Measurements from ENCODE around the gene OR6C2. TPM values are rescaled to one million over a fixed set of nuclear protein-coding genes. Genes with fewer than 3 reads are reported as not detected.

Gene OR6C2
- total RNA-seq, 4 donors from 2014 or later: 1.3 TPM; not detected in 3

DNA sequence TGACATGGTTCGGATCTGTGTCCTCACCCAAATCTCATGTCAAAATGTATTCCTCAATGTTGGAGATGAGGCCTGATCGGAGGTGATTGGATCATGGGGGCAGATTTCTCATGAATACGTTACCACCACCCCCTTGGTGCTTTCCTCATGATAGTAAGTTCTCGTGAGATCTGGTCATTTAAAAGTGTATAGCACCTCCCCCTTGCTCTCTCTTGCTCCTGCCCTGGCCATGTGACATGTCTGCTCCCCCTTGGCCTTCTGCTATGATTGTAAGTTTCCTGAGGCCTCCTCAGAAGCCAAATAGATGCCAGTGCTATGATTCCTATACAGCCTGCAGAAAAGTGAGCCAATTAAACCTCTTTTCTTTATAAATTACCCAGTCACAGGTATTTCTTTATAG lies 55.4 kb downstream of the OR6C2 start:
- Histone ChIP-seq H3K4me3 (no peak overlapping the region), H3K4me1 (no peaks in the 10 kb centered on the region), H3K36me3 (no peaks in the 10 kb centered on the region), H3K27ac (no peak overlapping the region), H3K27me3 (no peaks in the 10 kb centered on the region), H3K9me3 (no peaks in the 10 kb centered on the region)
- 82% methylated on average over 4 of the region's 4 CpGs for WGBS
- DNase-seq (ENCODE audit: low spot score in 2 of 2): no peak
- no peak for TF ChIP-seq POLR2AphosphoS5 (IDR thresholded peaks at IDR 0.05)
- TF ChIP-seq POLR2A (IDR thresholded peaks at IDR 0.05): no peak
- TF ChIP-seq, protein P1, sequence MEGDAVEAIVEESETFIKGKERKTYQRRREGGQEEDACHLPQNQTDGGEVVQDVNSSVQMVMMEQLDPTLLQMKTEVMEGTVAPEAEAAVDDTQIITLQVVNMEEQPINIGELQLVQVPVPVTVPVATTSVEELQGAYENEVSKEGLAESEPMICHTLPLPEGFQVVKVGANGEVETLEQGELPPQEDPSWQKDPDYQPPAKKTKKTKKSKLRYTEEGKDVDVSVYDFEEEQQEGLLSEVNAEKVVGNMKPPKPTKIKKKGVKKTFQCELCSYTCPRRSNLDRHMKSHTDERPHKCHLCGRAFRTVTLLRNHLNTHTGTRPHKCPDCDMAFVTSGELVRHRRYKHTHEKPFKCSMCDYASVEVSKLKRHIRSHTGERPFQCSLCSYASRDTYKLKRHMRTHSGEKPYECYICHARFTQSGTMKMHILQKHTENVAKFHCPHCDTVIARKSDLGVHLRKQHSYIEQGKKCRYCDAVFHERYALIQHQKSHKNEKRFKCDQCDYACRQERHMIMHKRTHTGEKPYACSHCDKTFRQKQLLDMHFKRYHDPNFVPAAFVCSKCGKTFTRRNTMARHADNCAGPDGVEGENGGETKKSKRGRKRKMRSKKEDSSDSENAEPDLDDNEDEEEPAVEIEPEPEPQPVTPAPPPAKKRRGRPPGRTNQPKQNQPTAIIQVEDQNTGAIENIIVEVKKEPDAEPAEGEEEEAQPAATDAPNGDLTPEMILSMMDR (IDR thresholded peaks at IDR 0.05): no peak
- TF ChIP-seq EP300 (IDR thresholded peaks at IDR 0.05): no peak

DNA sequence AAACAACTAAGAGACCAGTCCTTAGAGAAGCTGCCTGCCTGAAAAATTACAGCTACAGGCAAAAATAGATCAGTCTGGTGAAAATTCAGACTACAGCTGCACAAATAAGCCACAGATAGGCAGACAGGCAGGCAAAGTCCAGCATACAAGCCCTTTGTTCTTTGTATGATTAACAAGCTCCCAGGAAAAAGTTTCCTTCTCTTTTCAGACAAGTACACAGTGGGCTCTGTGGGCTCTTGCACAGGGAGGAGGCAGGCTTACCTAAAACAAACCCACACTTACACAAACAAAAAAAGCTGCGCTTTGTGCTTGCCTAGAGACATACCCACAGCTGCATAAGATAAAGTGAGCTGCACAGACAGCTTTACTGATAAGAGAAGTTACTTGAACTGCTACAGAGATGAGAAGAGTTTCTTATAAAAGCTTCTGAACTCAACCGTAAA lies 56.0 kb downstream of the OR6C2 start:
- Histone ChIP-seq H3K9me3 (no peaks in the 10 kb centered on the region), H3K36me3 (no peaks in the 10 kb centered on the region), H3K4me1 (no peaks in the 10 kb centered on the region), H3K27ac (no peak overlapping the region), H3K4me3 (no peak overlapping the region), H3K27me3 (no peaks in the 10 kb centered on the region)
- 34% methylated on average over 2 of the region's 2 CpGs for WGBS
- TF ChIP-seq POLR2AphosphoS5 (IDR thresholded peaks at IDR 0.05): no peak
- TF ChIP-seq, protein P1 (IDR thresholded peaks at IDR 0.05): no peak
- TF ChIP-seq POLR2A (IDR thresholded peaks at IDR 0.05): no peak
- TF ChIP-seq EP300 (IDR thresholded peaks at IDR 0.05): no peak
- DNase-seq (ENCODE audit: low spot score in 2 of 2): no peak

DNA sequence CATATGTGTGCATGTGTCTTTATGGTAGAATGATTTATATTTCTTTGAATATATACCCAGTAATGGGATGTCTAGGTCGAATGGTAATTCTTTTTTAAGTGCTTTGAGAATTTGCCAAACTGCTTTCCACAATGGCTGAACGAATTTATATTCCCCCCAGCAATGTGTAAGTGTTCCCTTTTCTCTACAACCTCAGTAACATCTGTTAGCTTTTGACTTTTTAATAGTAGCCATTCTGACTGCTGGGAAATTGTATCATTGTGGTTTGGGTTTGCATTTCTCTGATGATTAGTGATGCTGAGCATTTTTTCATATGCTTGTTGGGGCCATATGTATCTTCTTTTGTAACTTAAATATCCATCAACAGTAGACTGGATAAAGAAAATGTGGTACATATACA lies 57.7 kb downstream of the OR6C2 start:
- TF ChIP-seq POLR2AphosphoS5 (IDR thresholded peaks at IDR 0.05): no peak
- TF ChIP-seq POLR2A (IDR thresholded peaks at IDR 0.05): no peak
- TF ChIP-seq, protein P1 (IDR thresholded peaks at IDR 0.05): no peak
- no peak overlapping the region for H3K4me3 ChIP-seq
- H3K4me1 ChIP-seq: no peaks in the 10 kb centered on the region
- no peak overlapping the region for H3K27ac ChIP-seq
- no peaks in the 10 kb centered on the region for H3K9me3 ChIP-seq
- no peaks in the 10 kb centered on the region for H3K27me3 ChIP-seq
- DNase-seq (ENCODE audit: low spot score in 2 of 2): no peak
- no peaks in the 10 kb centered on the region for H3K36me3 ChIP-seq
- WGBS: 22% methylated on average over 2 of the region's 2 CpGs

Other genes starting within 250 kb of the OR6C2 start
- gene OR10A7, start 223.1 kb upstream of the OR6C2 start, total RNA-seq: not detected
- gene OR6C74, start 199.5 kb upstream of the OR6C2 start, total RNA-seq: not detected
- gene OR6C6, start 147.5 kb upstream of the OR6C2 start, total RNA-seq: not detected
- gene OR6C1, start 129.7 kb upstream of the OR6C2 start, total RNA-seq: not detected
- not detected for gene OR6C3, start 113.3 kb upstream of the OR6C2 start, total RNA-seq
- gene OR6C75, start 81.1 kb upstream of the OR6C2 start, total RNA-seq: not detected
- not detected for gene OR6C65, start 43.5 kb upstream of the OR6C2 start, total RNA-seq
- not detected for gene OR6C76, start 17.8 kb upstream of the OR6C2 start, total RNA-seq
- gene OR6C70, start 26.1 kb downstream of the OR6C2 start, total RNA-seq: not detected
- not detected for gene OR6C68, start 48.3 kb downstream of the OR6C2 start, total RNA-seq
- not detected for gene OR6C4, start 105.5 kb downstream of the OR6C2 start, total RNA-seq
- gene OR2AP1, start 128.4 kb downstream of the OR6C2 start, total RNA-seq: not detected
- gene OR10P1, start 192.8 kb downstream of the OR6C2 start, total RNA-seq: not detected